C1 segment of cervical spinal cord (tissue), 14 donors: Measurements from ENCODE around the gene GNG7.
A peak's percentile ranks its signal among the peaks of the same experiment; 100 is the strongest.
"Not testable (repeated sequence)": the region's sequence is repeated elsewhere in the genome, so short reads cannot be mapped to it uniquely, and the experiment has no call there.

Experiments
- DNase-seq, 14 donors: peaks; one replicate each; lab custom pipeline; 2025; lab: John Stamatoyannopoulos, UW

The GNG7 gene

GRCh38 chr19:2605889-2606288, 96.6 kb downstream of the GNG7 start:
- not testable (repeated sequence) for DNase-seq

GRCh38 chr19:2604747-2605329, 97.7 kb downstream of the GNG7 start:
- DNase-seq = no peak

DNA sequence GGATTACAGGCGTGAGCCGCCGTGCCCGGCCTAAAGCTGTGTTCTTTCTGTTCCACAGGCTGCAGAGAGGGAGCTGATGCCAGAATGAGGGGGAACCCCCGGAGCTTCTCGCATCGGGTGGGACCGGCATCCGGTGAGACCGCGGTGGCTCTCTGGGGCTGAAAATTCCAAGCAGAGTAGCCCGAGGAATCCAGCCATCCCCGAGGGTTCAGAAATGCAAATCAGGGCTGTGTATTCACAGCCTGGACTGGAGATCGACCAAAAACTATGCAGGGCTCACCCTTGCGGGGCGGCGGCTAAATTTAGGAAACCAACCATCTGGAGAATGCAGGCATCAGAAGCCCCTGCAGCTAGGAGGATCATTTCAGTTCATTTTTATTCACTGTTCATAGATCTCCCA, 99.2 kb downstream of the GNG7 start:
- DNase-seq = peak in 2 of 14 donors; percentile 26 to 91

DNA sequence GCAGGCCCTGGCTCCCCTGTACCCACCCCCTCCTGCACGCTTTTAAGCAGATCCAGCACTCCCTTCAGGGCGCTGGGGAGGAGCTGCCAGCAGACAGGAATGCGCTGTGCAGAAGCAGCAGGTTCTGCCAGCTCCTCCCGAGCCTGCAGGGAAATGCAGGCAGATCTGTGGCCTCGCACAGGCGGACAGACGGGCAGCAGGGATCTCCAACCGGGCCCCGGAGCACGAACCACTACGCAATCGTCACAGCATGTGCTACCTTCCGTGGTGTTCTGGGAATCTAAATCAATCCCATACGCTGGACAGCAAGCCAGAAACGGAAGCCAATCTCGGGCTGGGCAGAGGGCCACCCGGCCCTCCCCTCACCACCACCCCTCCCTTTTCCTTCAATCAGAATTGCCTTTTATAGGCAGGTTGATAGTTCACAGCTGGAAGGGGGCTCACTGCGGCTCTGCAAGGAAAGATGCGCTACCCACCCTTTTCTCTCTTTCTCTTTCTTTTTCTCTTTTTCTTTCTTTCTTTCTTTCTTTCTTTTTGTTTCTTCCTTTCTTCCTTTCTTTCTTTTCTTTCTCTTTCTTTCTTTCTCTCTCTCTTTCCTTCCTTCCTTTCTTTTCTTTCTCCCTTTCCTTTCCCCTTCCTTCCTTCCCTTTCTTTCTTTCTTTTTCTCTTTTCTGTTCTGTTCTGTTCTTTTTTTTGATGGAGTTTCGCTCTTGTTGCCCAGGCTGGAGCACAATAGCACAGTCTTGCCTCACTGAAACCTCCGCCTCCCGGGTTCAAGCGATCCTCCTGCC, 99.9 kb downstream of the GNG7 start:
- peak in 10 of 14 donors; percentile 18 to 89 (median 46) for DNase-seq

DNA sequence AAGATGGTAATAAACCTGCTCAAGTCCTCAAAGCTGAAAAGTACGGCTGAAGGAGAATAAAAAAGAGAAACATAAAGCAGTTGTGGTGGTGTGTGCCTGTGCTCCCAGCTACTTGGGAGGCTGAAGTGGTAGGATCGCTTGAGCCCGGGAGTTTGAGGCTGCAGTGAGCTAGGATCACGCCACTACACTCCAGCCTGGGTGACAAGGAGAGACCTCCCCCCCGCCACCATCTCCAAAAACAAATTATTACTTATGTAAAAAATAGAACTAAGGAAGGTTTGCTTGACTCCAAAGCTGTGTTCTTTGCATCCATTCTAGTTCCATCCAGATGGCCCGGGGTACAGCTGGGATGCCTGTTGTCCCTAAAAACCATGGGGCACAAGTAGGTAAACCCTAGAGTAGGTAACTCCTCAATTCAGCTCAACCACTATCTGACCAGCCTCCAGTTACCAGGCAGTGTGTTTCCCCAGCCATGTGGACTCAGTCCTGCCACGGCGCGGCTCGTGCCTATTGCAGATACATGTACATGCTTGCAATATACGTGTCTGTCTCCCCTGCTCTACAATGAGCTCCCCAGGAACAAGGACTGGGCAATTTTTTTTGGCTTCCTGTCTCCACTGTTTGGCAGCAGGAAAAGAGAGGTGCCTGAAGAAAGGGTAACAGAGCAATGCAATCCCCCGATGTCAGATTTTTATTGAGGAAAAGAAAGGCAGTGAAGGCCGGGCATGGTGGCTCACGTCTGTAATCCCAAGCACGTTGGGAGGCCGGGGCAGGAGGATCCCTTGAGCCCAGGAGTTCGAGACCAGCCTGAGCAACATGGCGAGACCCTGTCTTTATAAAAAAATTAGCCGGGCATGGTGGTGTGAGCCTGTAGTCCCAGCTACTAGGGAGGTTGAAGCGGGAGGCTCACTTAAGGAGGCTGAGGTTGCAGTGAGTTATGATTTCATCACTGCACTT, 101.3 kb downstream of the GNG7 start:
- no peak for DNase-seq

- DNase-seq = no peak
Measured at GRCh38 chr19:2594319-2594718, 108.2 kb downstream of the GNG7 start.

GRCh38 chr19:2592824-2593223, 109.7 kb downstream of the GNG7 start:
- DNase-seq = no peak

- no peak for DNase-seq
Measured at GRCh38 chr19:2591537-2592291, 110.8 kb downstream of the GNG7 start.

- DNase-seq = no peak
Measured at GRCh38 chr19:2590630-2591399, 111.7 kb downstream of the GNG7 start.

- DNase-seq = no peak
Measured at GRCh38 chr19:2589441-2589840, 113.1 kb downstream of the GNG7 start.

- DNase-seq = peak in 4 of 14 donors; percentile 9 to 65 (median 34)
Measured at GRCh38 chr19:2588081-2588777, 114.3 kb downstream of the GNG7 start.

- DNase-seq = no peak
Measured at GRCh38 chr19:2587001-2587719, 115.3 kb downstream of the GNG7 start.

- DNase-seq = no peak
Measured at GRCh38 chr19:2586196-2586595, 116.3 kb downstream of the GNG7 start.

DNA sequence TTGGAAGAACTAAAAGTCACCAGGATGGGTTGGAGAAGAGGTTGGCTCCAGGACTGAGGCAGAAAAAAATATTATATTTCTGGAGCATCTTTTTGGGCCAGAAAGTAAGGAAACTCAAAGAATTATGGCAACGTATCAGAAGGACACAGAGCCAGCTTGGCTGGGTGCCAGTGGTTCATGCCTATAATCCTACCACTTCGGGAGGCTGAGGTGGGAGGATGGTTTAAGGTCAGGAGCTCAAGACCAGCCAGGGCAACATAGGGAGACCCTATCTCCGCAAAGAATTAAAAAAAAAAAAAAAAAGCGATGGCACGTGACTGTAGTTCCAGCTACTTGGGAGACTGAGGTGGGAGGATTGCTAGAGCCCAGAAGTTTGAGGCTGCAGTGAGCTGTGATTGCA, 118.5 kb downstream of the GNG7 start:
- DNase-seq = no peak

- no peak for DNase-seq
Measured at GRCh38 chr19:2582984-2583956, 119.2 kb downstream of the GNG7 start.

- DNase-seq = not testable (repeated sequence)
Measured at GRCh38 chr19:2580396-2580795, 122.1 kb downstream of the GNG7 start.

- DNase-seq = no peak
Measured at GRCh38 chr19:2579678-2580280, 122.7 kb downstream of the GNG7 start.
